Mesendoderm (in vitro differentiated cells): Measurements from ENCODE around the gene MARCHF11.

ENCODE experiments used
- DNase-seq: peaks from one replicate; pipeline ENCODE4 v3.0.0; 2013
- H2AK5ac ChIP-seq: 2 replicates; pipeline ENCODE4 v1.6.1; 2013; ENCODE audit warnings: low read length, inconsistent platforms
- H2BK120ac ChIP-seq: 2 replicates; pipeline ENCODE4 v1.6.1; 2013; ENCODE audit warnings: low read depth, mild to moderate bottlenecking, low read length, moderate library complexity, mixed read lengths
- H2BK15ac ChIP-seq: replicated peaks from 2 replicates; pipeline ENCODE4 v1.6.1; 2013; ENCODE audit warnings: low read depth, mild to moderate bottlenecking, moderate library complexity
- H2BK5ac ChIP-seq: 2 replicates; pipeline ENCODE4 v1.6.1; 2013; ENCODE audit warnings: low read length, inconsistent platforms
- H3K18ac ChIP-seq: 2 replicates; pipeline ENCODE4 v1.6.1; 2013; ENCODE audit warnings: mild to moderate bottlenecking, low read length, mixed read lengths
- H3K23ac ChIP-seq: one replicate; pipeline ENCODE4 v1.6.1; 2013; ENCODE audit warnings: low read length
- H3K27ac ChIP-seq: 2 replicates; pipeline ENCODE4 v1.5.1; 2013; ENCODE audit warnings: low read depth, mild to moderate bottlenecking, inconsistent platforms, low read length, moderate library complexity
- H3K27me3 ChIP-seq: 2 replicates; pipeline ENCODE4 v1.6.1; 2013; ENCODE audit warnings: low read length, control low read depth, mild to moderate bottlenecking, inconsistent platforms; ENCODE audit not compliant: insufficient read depth, poor library complexity
- H3K36me3 ChIP-seq: 2 replicates; pipeline ENCODE4 v1.6.1; 2013; ENCODE audit warnings: low read length, inconsistent platforms; ENCODE audit not compliant: control insufficient read depth, insufficient read depth
- H3K4ac ChIP-seq: one replicate; pipeline ENCODE4 v1.6.1; 2013; ENCODE audit warnings: low read depth, mild to moderate bottlenecking, low read length, moderate library complexity
- H3K4me1 ChIP-seq: 2 replicates; pipeline ENCODE4 v1.6.1; 2013; ENCODE audit warnings: low read depth, low read length, inconsistent platforms; ENCODE audit not compliant: control insufficient read depth
- H3K4me2 ChIP-seq: 2 replicates; pipeline ENCODE4 v1.6.1; 2013; ENCODE audit warnings: low read length
- H3K4me3 ChIP-seq: 2 replicates; pipeline ENCODE4 v1.5.1; 2013; ENCODE audit warnings: mild to moderate bottlenecking, low read length
- H3K56ac ChIP-seq: one replicate; pipeline ENCODE4 v1.6.1; 2013; ENCODE audit warnings: low read length
- H3K79me1 ChIP-seq: 2 replicates; pipeline ENCODE4 v1.6.1; 2013; ENCODE audit warnings: low read length, inconsistent platforms
- H3K79me2 ChIP-seq: 2 replicates; pipeline ENCODE4 v1.6.1; 2013; ENCODE audit warnings: mild to moderate bottlenecking, low read length; ENCODE audit not compliant: control insufficient read depth, insufficient read depth
- H3K9ac ChIP-seq: 2 replicates; pipeline ENCODE4 v1.6.1; 2013; ENCODE audit warnings: low read length, inconsistent platforms
- H4K5ac ChIP-seq: one replicate; pipeline ENCODE4 v1.6.1; 2013; ENCODE audit warnings: low read length
- H4K8ac ChIP-seq: one replicate; pipeline ENCODE4 v1.6.1; 2013; ENCODE audit warnings: low read depth, mild to moderate bottlenecking, control low read depth, low read length, moderate library complexity
- WGBS: extraction: QIAGEN DNeasy Blood & Tissue Kit; methylation state at CpG from one replicate; pipeline ENCODE4 v1.1.7; 2013; ENCODE audit warnings: low lambda C conversion rate, missing lambda C conversion rate; ENCODE audit not compliant: insufficient coverage; ENCODE audit errors: extremely low coverage; 5-methylcytosine and 5-hydroxymethylcytosine counted together

Gene MARCHF11

DNA sequence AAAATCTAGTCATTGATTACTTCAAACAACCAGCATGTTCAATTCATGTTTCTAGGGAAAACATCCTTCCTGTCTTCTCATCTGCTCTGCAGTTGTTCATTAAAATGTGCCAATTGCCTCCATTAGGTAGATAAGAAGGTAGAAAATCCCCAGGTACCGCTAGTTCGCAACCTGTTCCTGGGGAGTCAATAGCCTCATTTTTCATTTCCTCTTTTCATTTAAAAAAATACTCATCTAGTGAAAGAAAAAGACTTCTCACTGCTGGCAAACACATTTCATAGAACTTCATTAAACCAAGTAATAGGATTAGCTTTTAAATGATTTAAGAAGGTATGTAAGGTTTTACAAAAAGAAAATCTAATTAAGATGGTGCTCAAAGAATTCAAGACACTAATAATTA is 113.3 kb downstream of the MARCHF11 start:
- Histone ChIP-seq H2BK5ac (no peak overlapping the region), H3K4me3 (no peak overlapping the region), H3K79me1 (no peaks in the 10 kb centered on the region), H2BK120ac (no peak overlapping the region), H3K79me2 (no peaks in the 10 kb centered on the region), H3K56ac (no peak overlapping the region), H3K27ac (no peak overlapping the region), H3K4me1 (no peaks in the 10 kb centered on the region), H2AK5ac (no peak overlapping the region), H3K4me2 (no peak overlapping the region), H3K9ac (no peak overlapping the region), H2BK15ac (no peak overlapping the region), H3K23ac (no peak overlapping the region), H4K8ac (no peak overlapping the region), H4K5ac (no peak overlapping the region), H3K18ac (no peak overlapping the region), H3K4ac (no peak overlapping the region), H3K27me3 (no peaks in the 10 kb centered on the region), H3K36me3 (no peaks in the 10 kb centered on the region)
- DNase-seq: no peak
- no CpG with 5 or more reads among the region's 2 CpGs for WGBS

DNA sequence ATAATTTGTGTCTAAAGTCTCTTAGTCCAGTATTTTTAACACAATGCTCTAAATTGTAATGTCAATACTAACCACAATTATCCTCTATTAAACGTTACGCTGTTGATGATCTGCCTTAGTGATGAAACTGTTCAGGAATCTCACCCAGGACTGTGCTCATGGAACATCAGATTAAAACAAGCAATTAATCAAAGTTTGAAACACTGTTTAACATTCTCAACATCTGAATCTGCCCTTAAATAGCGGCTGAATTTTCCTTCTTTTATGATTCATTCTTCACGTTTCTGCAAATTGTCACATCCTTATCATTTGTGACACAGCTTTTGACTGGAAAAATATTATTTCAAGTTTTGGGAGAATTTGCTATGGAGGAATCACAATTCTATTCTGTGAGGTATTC is 113.8 kb downstream of the MARCHF11 start:
- Histone ChIP-seq H3K4me1 (no peaks in the 10 kb centered on the region), H2AK5ac (no peak overlapping the region), H2BK120ac (no peak overlapping the region), H3K9ac (no peak overlapping the region), H3K27ac (no peak overlapping the region), H4K5ac (no peak overlapping the region), H3K79me1 (no peaks in the 10 kb centered on the region), H3K79me2 (no peaks in the 10 kb centered on the region), H3K27me3 (no peaks in the 10 kb centered on the region), H3K56ac (no peak overlapping the region), H4K8ac (no peak overlapping the region), H3K4me2 (no peak overlapping the region), H2BK5ac (no peak overlapping the region), H3K36me3 (no peaks in the 10 kb centered on the region), H3K4me3 (no peak overlapping the region), H3K4ac (no peak overlapping the region), H3K23ac (no peak overlapping the region), H2BK15ac (no peak overlapping the region), H3K18ac (no peak overlapping the region)
- no CpG with 5 or more reads among the region's 4 CpGs for WGBS
- no peak for DNase-seq

DNA sequence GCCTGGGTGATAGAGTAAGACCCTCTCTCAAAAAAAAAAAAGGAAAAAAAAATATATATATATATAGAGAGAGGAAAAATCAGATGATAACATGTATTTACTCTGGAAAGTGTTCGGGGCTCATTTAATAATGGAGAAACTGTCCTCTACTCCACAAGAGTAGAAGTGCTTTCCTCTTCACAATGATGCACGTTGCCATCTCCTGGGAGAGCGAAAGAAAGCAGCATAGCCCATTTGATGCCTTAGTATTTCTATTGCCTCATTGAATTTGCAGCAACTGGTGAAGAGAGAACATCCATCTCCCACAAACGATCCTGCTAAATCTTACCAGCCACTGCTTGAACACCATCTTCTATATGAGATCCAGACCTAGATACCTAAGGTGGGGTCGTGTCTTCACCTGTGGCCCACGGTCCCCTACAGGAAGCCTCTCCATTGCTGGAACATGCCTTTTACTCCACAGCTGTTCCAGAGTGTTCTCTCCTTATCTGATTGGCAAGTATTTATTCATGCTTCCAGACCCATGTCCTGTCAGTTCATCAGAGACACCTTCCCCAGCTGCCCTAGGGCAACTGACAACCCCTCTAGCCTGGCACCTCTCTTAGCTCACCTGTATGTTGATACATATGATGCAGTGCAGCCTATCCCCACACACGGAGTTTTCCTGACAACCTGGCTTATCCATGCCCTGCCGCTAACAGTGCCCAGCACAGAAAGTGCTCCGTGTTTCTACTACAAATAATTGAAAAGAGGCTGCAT is 115.3 kb downstream of the MARCHF11 start:
- Histone ChIP-seq H3K27ac (no peak overlapping the region), H3K56ac (no peak overlapping the region), H4K5ac (no peak overlapping the region), H3K4me1 (no peaks in the 10 kb centered on the region), H3K4me3 (no peak overlapping the region), H3K18ac (no peak overlapping the region), H3K4me2 (no peak overlapping the region), H2BK120ac (no peak overlapping the region), H3K4ac (no peak overlapping the region), H2BK15ac (no peak overlapping the region), H3K9ac (no peak overlapping the region), H3K79me2 (no peaks in the 10 kb centered on the region), H3K79me1 (no peaks in the 10 kb centered on the region), H2BK5ac (no peak overlapping the region), H3K27me3 (no peaks in the 10 kb centered on the region), H3K36me3 (no peaks in the 10 kb centered on the region), H4K8ac (no peak overlapping the region), H2AK5ac (no peak overlapping the region), H3K23ac (no peak overlapping the region)
- DNase-seq: peak; percentile 17
- WGBS: no CpG with 5 or more reads among the region's 9 CpGs

DNA sequence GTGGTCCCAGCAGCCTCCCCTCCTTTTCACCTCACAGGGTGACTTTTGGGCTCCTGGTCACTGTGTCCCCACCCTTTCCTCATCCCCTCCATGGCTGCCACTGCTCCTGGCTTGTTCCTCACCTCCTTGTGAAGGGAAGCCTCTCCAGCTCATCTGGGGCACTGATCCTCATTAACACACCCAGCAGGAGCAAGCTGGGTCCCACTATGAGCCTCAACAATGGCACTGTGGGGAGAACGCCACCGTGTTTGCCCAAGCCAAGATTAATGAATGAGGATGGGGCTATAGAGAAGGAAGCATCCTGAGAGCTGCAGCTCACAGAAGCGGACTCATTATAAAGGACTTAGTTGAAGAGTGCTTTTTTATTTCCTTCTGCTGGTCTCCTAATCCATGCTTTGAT is 118.4 kb downstream of the MARCHF11 start:
- Histone ChIP-seq H3K56ac (no peak overlapping the region), H3K27me3 (no peaks in the 10 kb centered on the region), H3K18ac (no peak overlapping the region), H3K4ac (no peak overlapping the region), H3K79me1 (no peaks in the 10 kb centered on the region), H3K79me2 (no peaks in the 10 kb centered on the region), H3K4me3 (no peak overlapping the region), H3K4me1 (no peaks in the 10 kb centered on the region), H2BK5ac (no peak overlapping the region), H4K5ac (no peak overlapping the region), H3K9ac (no peak overlapping the region), H4K8ac (no peak overlapping the region), H2BK15ac (no peak overlapping the region), H2AK5ac (no peak overlapping the region), H3K36me3 (no peaks in the 10 kb centered on the region), H3K4me2 (no peak overlapping the region), H2BK120ac (no peak overlapping the region), H3K23ac (no peak overlapping the region), H3K27ac (no peak overlapping the region)
- WGBS: no CpG with 5 or more reads among the region's 3 CpGs
- no peak for DNase-seq

DNA sequence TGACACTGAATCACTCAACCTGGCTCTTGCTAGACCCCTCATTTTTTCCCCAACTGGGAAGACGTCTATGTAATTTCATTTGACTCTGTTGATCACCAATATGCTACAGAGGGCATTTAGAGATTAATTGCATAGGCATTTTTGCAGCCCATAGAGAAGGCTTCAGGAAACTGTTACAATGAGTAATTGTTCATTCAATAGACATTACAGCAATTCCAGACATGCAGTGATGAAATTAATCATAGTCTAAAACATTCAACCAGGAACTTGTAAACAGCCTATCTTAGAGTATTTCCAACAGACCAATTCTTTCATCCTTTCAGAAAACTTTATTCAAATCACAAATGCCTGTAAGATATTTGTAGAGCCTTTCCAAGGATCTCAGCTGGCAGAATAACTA is 122.3 kb downstream of the MARCHF11 start:
- Histone ChIP-seq H3K23ac (no peak overlapping the region), H2AK5ac (no peak overlapping the region), H3K79me1 (no peaks in the 10 kb centered on the region), H3K9ac (no peak overlapping the region), H2BK15ac (no peak overlapping the region), H3K79me2 (no peaks in the 10 kb centered on the region), H3K27me3 (no peaks in the 10 kb centered on the region), H2BK5ac (no peak overlapping the region), H3K27ac (no peak overlapping the region), H4K8ac (no peak overlapping the region), H3K4ac (no peak overlapping the region), H2BK120ac (no peak overlapping the region), H3K4me1 (no peaks in the 10 kb centered on the region), H3K4me2 (no peak overlapping the region), H3K4me3 (no peak overlapping the region), H3K56ac (no peak overlapping the region), H4K5ac (no peak overlapping the region), H3K36me3 (no peaks in the 10 kb centered on the region), H3K18ac (no peak overlapping the region)
- WGBS: no CpG with 5 or more reads among the region's 1 CpG
- DNase-seq: no peak

DNA sequence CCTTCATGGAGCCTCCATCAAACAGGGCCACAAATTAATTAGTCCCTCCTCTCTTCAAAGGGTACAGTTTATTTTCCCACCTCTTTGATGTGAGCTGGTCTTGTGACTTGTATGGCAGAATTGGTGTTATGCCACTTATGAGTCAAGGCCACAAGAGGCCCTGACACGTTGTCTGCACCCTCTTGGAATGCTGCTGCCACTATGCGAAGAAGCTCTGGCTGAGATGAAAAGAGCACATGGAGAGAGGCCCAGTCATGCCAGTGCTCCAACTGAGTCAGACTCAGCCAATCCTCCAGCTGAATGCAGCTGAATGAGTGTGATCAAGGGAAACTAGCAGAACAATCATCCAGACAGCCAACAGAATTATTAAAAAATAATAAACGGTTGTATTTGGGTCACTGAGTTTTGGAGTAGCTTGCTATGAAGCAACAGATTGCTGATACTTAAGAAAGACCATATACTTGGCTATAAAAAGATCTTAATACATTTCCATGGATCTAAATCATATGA is 128.3 kb downstream of the MARCHF11 start:
- Histone ChIP-seq H3K9ac (no peak overlapping the region), H2BK15ac (no peak overlapping the region), H2AK5ac (no peak overlapping the region), H3K27me3 (no peaks in the 10 kb centered on the region), H2BK5ac (no peak overlapping the region), H3K4me3 (no peak overlapping the region), H3K18ac (no peak overlapping the region), H3K4me2 (no peak overlapping the region), H3K27ac (no peak overlapping the region), H4K5ac (no peak overlapping the region), H3K56ac (no peak overlapping the region), H3K23ac (no peak overlapping the region), H3K79me1 (no peaks in the 10 kb centered on the region), H4K8ac (no peak overlapping the region), H2BK120ac (no peak overlapping the region), H3K36me3 (no peaks in the 10 kb centered on the region), H3K4ac (no peak overlapping the region), H3K79me2 (no peaks in the 10 kb centered on the region), H3K4me1 (no peaks in the 10 kb centered on the region)
- no CpG with 5 or more reads among the region's 3 CpGs for WGBS
- DNase-seq: no peak
